ENCODE results near the gene CFDP1.

The CFDP1 gene

GRCh38 chr16:75452464-75453190 lies 19.3 kb upstream of the CFDP1 start:
- H3K27me3 ChIP-seq (replicated peaks in 2 of 5; ENCODE audit: control insufficient read depth in 4 of 5, insufficient read depth in 5 of 5, low read length in 4 of 5): no peaks in the 10 kb centered on the region
- no peaks in the 10 kb centered on the region for H3K9me3 ChIP-seq (ENCODE audit: control extremely low read depth in 1 of 5, control insufficient read depth in 4 of 5, insufficient read depth in 2 of 5, low read depth in 1 of 5, low read length in 4 of 5)
- DNase-seq: peak in 1 of 3 donors; percentile 13
- H3K36me3 ChIP-seq (ENCODE audit: control insufficient read depth in 4 of 4, insufficient read depth in 4 of 4, low read length in 3 of 4): peaks cover 3 to 30% (median 14%) of the 10 kb centered on the region in 4 experiments
- ChIA-PET CTCF (interaction anchor here (0.7 to 2.0 kb wide), 3 partner anchors 8 to 21 kb away, joined by 3 to 10 read pairs (median 4); partner anchors contain the start of gene TMEM170A), POLR2A (no interaction called here)
- WGBS (ENCODE audit: insufficient coverage): over 99% methylated on average over 12 of the region's 12 CpGs
- H3K4me1 ChIP-seq (ENCODE audit: control extremely low read depth in 1 of 4, control insufficient read depth in 4 of 4, insufficient read depth in 4 of 4, low read length in 3 of 4): peaks cover 0 to 2% (median 0%) of the 10 kb centered on the region in 4 experiments
- H3K4me3 ChIP-seq (ENCODE audit: control insufficient read depth in 1 of 7, extremely low read depth in 1 of 7, insufficient read depth in 4 of 7, low read depth in 2 of 7, low read length in 6 of 7): no peak overlapping the region
- no peak overlapping the region for H3K27ac ChIP-seq (ENCODE audit: insufficient read depth in 1 of 2, low read depth in 1 of 2, low read length in 2 of 2, poor library complexity in 1 of 2, severe bottlenecking in 2 of 2)

- peaks cover 8 to 31% (median 21%) of the 10 kb centered on the region in 4 experiments for H3K36me3 ChIP-seq (ENCODE audit: control insufficient read depth in 4 of 4, insufficient read depth in 4 of 4, low read length in 3 of 4)
- no peaks in the 10 kb centered on the region for H3K4me1 ChIP-seq (ENCODE audit: control extremely low read depth in 1 of 4, control insufficient read depth in 4 of 4, insufficient read depth in 4 of 4, low read length in 3 of 4)
- ChIA-PET CTCF (interaction anchor here (0.9 kb wide), 1 partner anchor 21 kb away, joined by 3 read pairs; no protein-coding TSS in a partner anchor), POLR2A (no interaction called here)
- H3K27ac ChIP-seq (ENCODE audit: insufficient read depth in 1 of 2, low read depth in 1 of 2, low read length in 2 of 2, poor library complexity in 1 of 2, severe bottlenecking in 2 of 2): no peak overlapping the region
- no peak for DNase-seq
- no peak overlapping the region for H3K4me3 ChIP-seq (ENCODE audit: control insufficient read depth in 1 of 7, extremely low read depth in 1 of 7, insufficient read depth in 4 of 7, low read depth in 2 of 7, low read length in 6 of 7)
- H3K9me3 ChIP-seq (ENCODE audit: control extremely low read depth in 1 of 5, control insufficient read depth in 4 of 5, insufficient read depth in 2 of 5, low read depth in 1 of 5, low read length in 4 of 5): no peaks in the 10 kb centered on the region
- H3K27me3 ChIP-seq (replicated peaks in 2 of 5; ENCODE audit: control insufficient read depth in 4 of 5, insufficient read depth in 5 of 5, low read length in 4 of 5): no peaks in the 10 kb centered on the region
These were observed 13.1 kb upstream of the CFDP1 start for GRCh38 chr16:75446416-75446815.

DNA sequence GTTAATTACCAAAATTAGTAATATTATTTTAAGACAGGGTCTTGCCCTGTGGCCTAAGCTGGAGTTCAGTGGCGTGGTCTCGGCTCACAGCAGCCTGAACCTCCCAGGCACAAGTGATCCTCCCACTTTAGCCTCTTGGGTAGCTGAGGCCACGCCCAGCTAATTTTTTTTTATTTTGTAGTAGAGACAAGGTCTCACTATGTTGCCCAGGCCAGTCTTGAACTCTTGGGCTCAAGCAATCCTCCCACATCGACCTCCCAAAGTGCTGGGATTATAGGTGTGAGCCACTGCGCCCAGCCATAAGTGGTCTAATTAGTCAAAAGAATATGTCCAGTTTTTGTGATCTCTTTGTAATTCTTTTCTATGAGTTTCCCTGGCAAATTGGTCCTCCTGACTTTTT lies 12.0 kb upstream of the CFDP1 start:
- Histone ChIP-seq H3K4me1 (ENCODE audit: control extremely low read depth in 1 of 4, control insufficient read depth in 4 of 4, insufficient read depth in 4 of 4, low read length in 3 of 4) (no peaks in the 10 kb centered on the region), H3K4me3 (ENCODE audit: control insufficient read depth in 1 of 7, extremely low read depth in 1 of 7, insufficient read depth in 4 of 7, low read depth in 2 of 7, low read length in 6 of 7) (no peak overlapping the region), H3K36me3 (ENCODE audit: control insufficient read depth in 4 of 4, insufficient read depth in 4 of 4, low read length in 3 of 4) (peaks cover 8 to 23% (median 18%) of the 10 kb centered on the region in 4 experiments), H3K9me3 (ENCODE audit: control extremely low read depth in 1 of 5, control insufficient read depth in 4 of 5, insufficient read depth in 2 of 5, low read depth in 1 of 5, low read length in 4 of 5) (no peaks in the 10 kb centered on the region), H3K27me3 (replicated peaks in 2 of 5; ENCODE audit: control insufficient read depth in 4 of 5, insufficient read depth in 5 of 5, low read length in 4 of 5) (no peaks in the 10 kb centered on the region), H3K27ac (ENCODE audit: insufficient read depth in 1 of 2, low read depth in 1 of 2, low read length in 2 of 2, poor library complexity in 1 of 2, severe bottlenecking in 2 of 2) (no peak overlapping the region)
- DNase-seq: no peak
- POLR2A ChIA-PET: no interaction called here
- CTCF ChIA-PET: interaction anchor here (0.9 to 2.2 kb wide), 3 partner anchors 11 to 22 kb away, joined by 3 to 6 read pairs (median 3); no protein-coding TSS in a partner anchor
- 80% methylated on average over 3 of the region's 5 CpGs for WGBS (ENCODE audit: insufficient coverage)

- DNase-seq: no peak
- no peaks in the 10 kb centered on the region for H3K4me1 ChIP-seq (ENCODE audit: control extremely low read depth in 1 of 4, control insufficient read depth in 4 of 4, insufficient read depth in 4 of 4, low read length in 3 of 4)
- WGBS (ENCODE audit: insufficient coverage): 94% methylated on average over 2 of the region's 3 CpGs
- H3K27me3 ChIP-seq (replicated peaks in 2 of 5; ENCODE audit: control insufficient read depth in 4 of 5, insufficient read depth in 5 of 5, low read length in 4 of 5): no peaks in the 10 kb centered on the region
- ChIA-PET CTCF (interaction anchor here (1.1 to 2.2 kb wide), 3 partner anchors 15 to 22 kb away, joined by 3 to 6 read pairs (median 4); no protein-coding TSS in a partner anchor), POLR2A (no interaction called here)
- H3K4me3 ChIP-seq (ENCODE audit: control insufficient read depth in 1 of 7, extremely low read depth in 1 of 7, insufficient read depth in 4 of 7, low read depth in 2 of 7, low read length in 6 of 7): no peak overlapping the region
- H3K36me3 ChIP-seq (ENCODE audit: control insufficient read depth in 4 of 4, insufficient read depth in 4 of 4, low read length in 3 of 4): peaks cover 6 to 18% (median 10%) of the 10 kb centered on the region in 4 experiments
- H3K9me3 ChIP-seq (ENCODE audit: control extremely low read depth in 1 of 5, control insufficient read depth in 4 of 5, insufficient read depth in 2 of 5, low read depth in 1 of 5, low read length in 4 of 5): no peaks in the 10 kb centered on the region
- H3K27ac ChIP-seq (ENCODE audit: insufficient read depth in 1 of 2, low read depth in 1 of 2, low read length in 2 of 2, poor library complexity in 1 of 2, severe bottlenecking in 2 of 2): no peak overlapping the region
These were observed 10.0 kb upstream of the CFDP1 start for GRCh38 chr16:75443298-75443697.

GRCh38 chr16:75433732-75434413 lies 570 bp upstream of the CFDP1 start:
- H3K4me1 ChIP-seq (ENCODE audit: control extremely low read depth in 1 of 4, control insufficient read depth in 4 of 4, insufficient read depth in 4 of 4, low read length in 3 of 4): peaks cover 7 to 19% (median 16%) of the 10 kb centered on the region in 4 experiments
- WGBS (ENCODE audit: insufficient coverage): 4% methylated on average over 30 of the region's 32 CpGs
- H3K9me3 ChIP-seq (ENCODE audit: control extremely low read depth in 1 of 5, control insufficient read depth in 4 of 5, insufficient read depth in 2 of 5, low read depth in 1 of 5, low read length in 4 of 5): no peaks in the 10 kb centered on the region
- peak; percentile 96 to 99 (median 99) for DNase-seq
- no peaks in the 10 kb centered on the region for H3K27me3 ChIP-seq (replicated peaks in 2 of 5; ENCODE audit: control insufficient read depth in 4 of 5, insufficient read depth in 5 of 5, low read length in 4 of 5)
- H3K4me3 ChIP-seq (ENCODE audit: control insufficient read depth in 1 of 7, extremely low read depth in 1 of 7, insufficient read depth in 4 of 7, low read depth in 2 of 7, low read length in 6 of 7): peak overlapping the region; percentile 67 to 99 (median 84)
- H3K36me3 ChIP-seq (ENCODE audit: control insufficient read depth in 4 of 4, insufficient read depth in 4 of 4, low read length in 3 of 4): peaks cover 0 to 2% (median 0%) of the 10 kb centered on the region in 4 experiments
- POLR2A ChIA-PET: no interaction called here
- peak overlapping the region; percentile 91 to 97 for H3K27ac ChIP-seq (ENCODE audit: insufficient read depth in 1 of 2, low read depth in 1 of 2, low read length in 2 of 2, poor library complexity in 1 of 2, severe bottlenecking in 2 of 2)
- CTCF ChIA-PET: interaction anchor here (0.8 to 1.6 kb wide), 5 partner anchors 11 to 205 kb away, joined by 3 to 6 read pairs (median 3); partner anchors contain the start of gene TMEM170A

DNA sequence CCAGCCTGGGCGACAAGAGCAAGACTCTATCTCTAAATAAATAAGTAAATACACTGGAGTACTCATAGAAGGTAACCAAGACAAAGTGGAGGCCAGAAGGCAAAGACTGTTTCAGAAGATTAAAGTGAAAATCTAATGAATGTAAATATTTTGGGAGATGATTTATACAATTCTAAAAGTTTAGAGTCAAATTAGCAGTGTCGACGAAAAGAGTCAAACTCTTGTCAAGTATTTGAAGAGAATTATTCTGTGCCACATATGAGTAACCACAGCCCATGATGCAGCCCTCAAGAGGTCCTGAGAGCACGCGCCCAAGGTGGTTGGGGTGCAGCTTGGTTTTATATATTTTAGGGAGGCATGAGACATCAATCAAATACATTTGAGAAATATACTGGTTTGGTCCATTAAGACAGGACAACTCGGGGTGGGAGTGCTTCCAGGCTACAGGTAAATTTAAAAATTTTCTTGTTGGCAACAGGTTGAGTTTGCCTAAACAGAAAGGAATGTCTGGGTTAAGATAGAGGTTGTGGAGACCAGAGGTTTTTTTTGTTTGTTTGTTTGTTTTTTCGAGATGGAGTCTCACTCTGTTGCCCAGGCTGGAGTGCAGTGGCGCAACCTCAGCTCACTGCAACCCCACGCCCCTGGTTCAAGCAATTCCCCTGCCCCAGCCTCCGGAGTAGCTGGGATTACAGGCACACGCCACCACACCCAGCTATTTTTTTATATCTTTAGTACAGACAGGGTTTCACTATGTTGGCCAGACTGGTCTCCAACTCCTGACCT lies 3.5 kb downstream of the CFDP1 start:
- peaks cover 0 to 2% (median 0%) of the 10 kb centered on the region in 4 experiments for H3K36me3 ChIP-seq (ENCODE audit: control insufficient read depth in 4 of 4, insufficient read depth in 4 of 4, low read length in 3 of 4)
- DNase-seq: no peak
- peaks cover 7 to 19% (median 16%) of the 10 kb centered on the region in 4 experiments for H3K4me1 ChIP-seq (ENCODE audit: control extremely low read depth in 1 of 4, control insufficient read depth in 4 of 4, insufficient read depth in 4 of 4, low read length in 3 of 4)
- ChIA-PET POLR2A (no interaction called here), CTCF (no interaction called here)
- no peak overlapping the region for H3K4me3 ChIP-seq (ENCODE audit: control insufficient read depth in 1 of 7, extremely low read depth in 1 of 7, insufficient read depth in 4 of 7, low read depth in 2 of 7, low read length in 6 of 7)
- no peaks in the 10 kb centered on the region for H3K9me3 ChIP-seq (ENCODE audit: control extremely low read depth in 1 of 5, control insufficient read depth in 4 of 5, insufficient read depth in 2 of 5, low read depth in 1 of 5, low read length in 4 of 5)
- no peaks in the 10 kb centered on the region for H3K27me3 ChIP-seq (replicated peaks in 2 of 5; ENCODE audit: control insufficient read depth in 4 of 5, insufficient read depth in 5 of 5, low read length in 4 of 5)
- WGBS (ENCODE audit: insufficient coverage): 97% methylated on average over 8 of the region's 11 CpGs
- no peak overlapping the region for H3K27ac ChIP-seq (ENCODE audit: insufficient read depth in 1 of 2, low read depth in 1 of 2, low read length in 2 of 2, poor library complexity in 1 of 2, severe bottlenecking in 2 of 2)

Data from common myeloid progenitor, CD34-positive (primary cell).